ENCODE results near the gene GABBR1. TPM values are rescaled to one million over a fixed set of nuclear protein-coding genes. Genes with fewer than 3 reads are reported as not detected.

GABBR1 gene
- total RNA-seq, 1 donor from 2014 or later: 14.1 TPM

- Histone ChIP-seq H3K4me3 (ENCODE audit: low read depth, low read length) (no peak within 1 kb of the TSS), H3K36me3 (ENCODE audit: control insufficient read depth, insufficient read depth, low read length) (no peaks in the 10 kb centered on the region), H3K27me3 (ENCODE audit: control insufficient read depth, insufficient read depth, low read length) (peaks cover 7% of the 10 kb centered on the region)
- no peak for TF ChIP-seq CTCF (IDR thresholded peaks at IDR 0.05; ENCODE audit: insufficient read depth, low read length, poor library complexity, severe bottlenecking)
- DNase-seq (ENCODE audit: low read depth): no peak
Measured at GRCh38 chr6:29559524-29560287, 73.3 kb downstream of the GABBR1 start, which contains the start of gene UBD. UBD (minus strand) TSS chr6:29559732; CDS start chr6:29559701, 31 bp downstream.

GRCh38 chr6:29558439-29559079 lies 74.4 kb downstream of the GABBR1 start:
- Histone ChIP-seq H3K27me3 (ENCODE audit: control insufficient read depth, insufficient read depth, low read length) (peaks cover 19% of the 10 kb centered on the region), H3K36me3 (ENCODE audit: control insufficient read depth, insufficient read depth, low read length) (no peaks in the 10 kb centered on the region), H3K4me3 (ENCODE audit: low read depth, low read length) (no peak overlapping the region)
- no peak for DNase-seq (ENCODE audit: low read depth)
- TF ChIP-seq CTCF (IDR thresholded peaks at IDR 0.05; ENCODE audit: insufficient read depth, low read length, poor library complexity, severe bottlenecking): no peak

GRCh38 chr6:29557320-29557719 lies 75.7 kb downstream of the GABBR1 start:
- no peak for TF ChIP-seq CTCF (IDR thresholded peaks at IDR 0.05; ENCODE audit: insufficient read depth, low read length, poor library complexity, severe bottlenecking)
- Histone ChIP-seq H3K36me3 (ENCODE audit: control insufficient read depth, insufficient read depth, low read length) (no peaks in the 10 kb centered on the region), H3K4me3 (ENCODE audit: low read depth, low read length) (no peak overlapping the region), H3K27me3 (ENCODE audit: control insufficient read depth, insufficient read depth, low read length) (peaks cover 31% of the 10 kb centered on the region)
- DNase-seq (ENCODE audit: low read depth): no peak

GRCh38 chr6:29554764-29555163 lies 78.2 kb downstream of the GABBR1 start:
- no peaks in the 10 kb centered on the region for H3K36me3 ChIP-seq (ENCODE audit: control insufficient read depth, insufficient read depth, low read length)
- TF ChIP-seq CTCF (IDR thresholded peaks at IDR 0.05; ENCODE audit: insufficient read depth, low read length, poor library complexity, severe bottlenecking): no peak
- no peak for DNase-seq (ENCODE audit: low read depth)
- peaks cover 29% of the 10 kb centered on the region for H3K27me3 ChIP-seq (ENCODE audit: control insufficient read depth, insufficient read depth, low read length)
- no peak overlapping the region for H3K4me3 ChIP-seq (ENCODE audit: low read depth, low read length)

- TF ChIP-seq CTCF (IDR thresholded peaks at IDR 0.05; ENCODE audit: insufficient read depth, low read length, poor library complexity, severe bottlenecking): no peak
- DNase-seq (ENCODE audit: low read depth): no peak
- no peak overlapping the region for H3K4me3 ChIP-seq (ENCODE audit: low read depth, low read length)
- peaks cover 27% of the 10 kb centered on the region for H3K27me3 ChIP-seq (ENCODE audit: control insufficient read depth, insufficient read depth, low read length)
- no peaks in the 10 kb centered on the region for H3K36me3 ChIP-seq (ENCODE audit: control insufficient read depth, insufficient read depth, low read length)
Measured at GRCh38 chr6:29553268-29554057, 79.5 kb downstream of the GABBR1 start.
